HG03575 (cell line): ENCODE data around the gene PERCC1.
"Not testable (repeated sequence)": the region's sequence is repeated elsewhere in the genome, so short reads cannot be mapped to it uniquely, and the experiment has no call there.

Experiments used
- ATAC-seq: cut with Tn5 transposase; IDR thresholded peaks from one replicate; pipeline ENCODE4 v1.9.1; 2021; ENCODE audit not compliant: unreplicated experiment, insufficient number of reproducible peaks, low FRiP score; ENCODE audit errors: extremely low read depth

The PERCC1 gene

GRCh38 chr16:1431497-1432270 lies 806 bp downstream of the PERCC1 start:
- no peak for ATAC-seq

DNA sequence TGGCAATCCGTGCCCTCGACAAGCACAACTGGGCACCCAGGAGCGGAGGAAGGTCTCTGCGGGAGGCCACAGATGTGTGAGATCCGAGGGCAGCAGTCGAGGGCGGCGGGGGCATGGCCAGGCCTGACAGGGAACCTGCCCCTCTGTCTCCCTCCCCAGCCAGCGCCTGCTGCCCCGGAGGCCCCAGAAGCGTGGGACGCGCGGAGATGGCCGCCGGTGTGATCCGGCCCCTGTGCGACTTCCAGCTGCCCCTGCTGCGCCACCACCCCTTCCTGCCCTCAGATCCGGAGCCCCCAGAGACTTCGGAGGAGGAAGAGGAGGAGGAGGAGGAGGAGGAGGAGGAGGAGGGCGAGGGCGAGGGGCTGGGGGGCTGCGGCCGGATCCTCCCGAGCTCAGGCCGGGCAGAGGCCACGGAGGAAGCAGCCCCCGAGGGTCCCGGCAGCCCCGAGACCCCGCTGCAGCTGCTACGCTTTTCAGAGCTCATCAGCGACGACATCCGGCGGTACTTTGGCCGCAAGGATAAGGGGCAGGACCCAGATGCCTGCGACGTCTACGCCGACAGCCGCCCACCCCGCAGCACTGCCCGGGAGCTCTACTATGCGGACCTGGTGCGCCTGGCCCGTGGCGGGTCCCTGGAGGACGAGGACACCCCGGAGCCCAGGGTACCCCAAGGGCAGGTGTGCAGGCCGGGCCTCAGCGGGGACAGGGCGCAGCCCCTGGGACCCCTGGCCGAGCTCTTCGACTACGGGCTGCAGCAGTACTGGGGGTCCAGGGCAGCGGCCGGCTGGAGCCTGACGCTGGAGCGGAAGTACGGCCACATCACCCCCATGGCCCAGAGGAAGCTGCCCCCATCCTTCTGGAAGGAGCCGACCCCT lies 1.7 kb downstream of the PERCC1 start:
- no peak for ATAC-seq

DNA sequence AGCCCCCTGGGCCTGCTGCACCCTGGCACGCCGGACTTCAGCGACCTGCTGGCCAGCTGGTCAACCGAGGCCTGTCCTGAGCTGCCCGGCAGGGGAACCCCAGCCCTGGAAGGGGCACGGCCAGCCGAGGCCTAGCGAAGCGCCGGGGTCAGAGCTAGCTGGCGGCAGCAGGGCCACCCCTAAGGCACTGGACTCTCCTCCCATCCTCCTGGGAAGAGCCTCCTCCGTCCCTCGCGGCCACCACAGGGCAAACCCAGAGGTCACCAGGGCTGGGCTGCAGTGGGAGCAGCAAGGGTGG lies 2.3 kb downstream of the PERCC1 start:
- ATAC-seq: no peak

- ATAC-seq: no peak
Measured at GRCh38 chr16:1433756-1434155, 2.9 kb downstream of the PERCC1 start.

- no peak for ATAC-seq
Measured at GRCh38 chr16:1434644-1435592, 4.0 kb downstream of the PERCC1 start.

DNA sequence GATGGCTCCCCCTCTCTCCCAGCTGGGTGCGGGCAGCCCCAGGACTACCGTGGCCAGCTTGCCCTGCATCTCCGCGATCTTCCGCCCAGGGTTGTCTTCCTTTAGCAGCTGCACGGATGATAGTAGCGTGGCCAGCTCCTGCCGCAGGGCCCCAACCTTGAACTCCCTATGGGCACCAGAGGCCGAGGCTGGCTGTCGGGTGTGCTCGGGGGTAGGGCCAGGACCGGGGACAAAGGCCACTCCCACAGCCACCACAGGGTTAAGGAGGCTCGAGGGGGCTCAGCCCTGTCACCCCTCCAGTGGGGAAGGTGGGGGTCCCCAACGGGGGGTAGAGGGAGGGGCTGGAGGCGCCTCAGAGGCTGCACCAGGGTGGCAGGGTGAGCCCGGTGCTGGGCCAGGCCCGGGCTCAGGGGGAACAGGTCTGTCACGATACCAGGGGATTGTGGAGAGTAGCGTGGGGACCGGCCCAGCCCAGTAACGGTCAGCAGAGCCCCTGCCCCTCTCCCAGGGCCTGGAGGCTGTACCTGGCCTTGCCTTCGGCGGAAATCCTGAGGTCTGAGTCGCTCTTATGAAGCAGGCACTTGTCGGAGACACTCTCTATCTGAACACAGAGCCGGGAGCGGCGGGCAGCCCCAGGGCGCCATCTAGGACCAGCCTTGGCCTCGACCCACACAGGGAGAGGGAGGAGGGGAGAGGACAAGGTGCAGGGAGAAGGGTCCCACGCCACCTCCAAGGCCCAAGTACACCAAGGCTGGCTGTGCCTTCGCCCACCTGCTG lies 5.2 kb downstream of the PERCC1 start:
- no peak for ATAC-seq

GRCh38 chr16:1436731-1437355 lies 6.0 kb downstream of the PERCC1 start:
- ATAC-seq: no peak

- no peak for ATAC-seq
Measured at GRCh38 chr16:1437606-1438005, 6.7 kb downstream of the PERCC1 start.

- ATAC-seq: no peak
Measured at GRCh38 chr16:1438229-1439057, 7.6 kb downstream of the PERCC1 start.

GRCh38 chr16:1439058-1439698 lies 8.3 kb downstream of the PERCC1 start:
- no peak for ATAC-seq

DNA sequence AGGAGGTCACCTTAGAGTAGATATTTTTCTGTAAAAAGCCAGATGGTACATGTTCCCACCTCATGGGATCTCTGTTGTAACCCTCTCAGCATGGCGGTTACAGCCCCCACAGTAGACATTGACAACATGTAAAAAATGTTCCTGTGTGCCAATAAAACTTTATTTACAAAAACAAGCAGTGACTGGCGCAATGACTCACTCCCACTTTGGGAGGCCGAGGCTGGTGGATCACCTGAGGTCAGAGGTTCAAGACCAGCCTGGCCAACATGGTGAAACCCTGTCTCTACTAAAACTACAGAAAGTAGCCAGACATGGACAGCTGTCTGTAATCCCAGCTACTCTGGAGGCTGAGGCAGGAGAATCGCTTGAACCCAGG lies 8.8 kb downstream of the PERCC1 start:
- ATAC-seq: not testable (repeated sequence)

- ATAC-seq: no peak
Measured at GRCh38 chr16:1441391-1441829, 10.5 kb downstream of the PERCC1 start.

GRCh38 chr16:1442697-1443096 lies 11.8 kb downstream of the PERCC1 start:
- ATAC-seq: no peak

- no peak for ATAC-seq
Measured at GRCh38 chr16:1443403-1443973, 12.6 kb downstream of the PERCC1 start.

DNA sequence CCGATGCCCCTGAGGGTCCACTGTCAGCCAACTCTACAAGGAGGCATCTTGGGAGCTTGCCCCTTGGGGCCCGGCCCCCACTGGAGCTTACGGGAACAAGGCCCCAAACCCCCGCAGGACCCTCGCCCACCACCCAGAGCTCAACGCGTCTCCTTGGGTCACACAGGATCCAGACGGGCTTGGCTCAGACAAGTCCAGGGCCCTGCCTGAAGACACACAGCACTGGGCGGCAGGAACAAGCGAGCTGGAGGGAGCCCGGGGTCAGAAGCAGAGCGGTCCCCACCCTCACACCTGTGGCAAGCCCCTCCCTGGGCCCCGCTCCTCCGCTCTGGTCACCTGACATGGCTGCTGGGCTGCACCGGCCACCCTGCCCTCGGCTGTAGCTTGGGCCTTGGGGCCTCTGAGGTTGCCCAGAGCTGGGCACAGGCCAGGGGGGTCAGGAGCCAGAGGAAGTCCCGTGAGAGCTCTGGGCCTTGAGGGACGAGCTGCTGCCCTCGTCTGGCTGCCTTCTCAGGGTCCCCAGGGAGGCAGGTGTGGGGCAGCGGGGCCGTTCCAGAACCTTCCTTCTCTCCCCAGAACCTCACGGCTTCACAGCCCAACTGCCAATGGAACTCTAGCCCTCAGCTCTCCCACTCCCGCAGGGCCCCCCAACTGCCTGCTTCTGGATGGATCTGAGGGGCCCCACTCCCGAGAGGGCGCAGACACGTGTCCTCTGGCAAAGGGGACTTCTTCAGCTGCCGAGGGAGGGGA lies 13.3 kb downstream of the PERCC1 start, which contains the start of gene CCDC154:
Gene CCDC154 (minus strand): TSS at position 577 of the 750 bp plus-strand sequence. CDS start 234 bp downstream, at position 343.
- ATAC-seq: no peak
